Erythroblast (primary cell): ENCODE results near the gene OPRM1.

Experiments
- GATA1 ChIP-seq: IDR thresholded peaks from 2 replicates; pipeline ENCODE4 v1.6.1; 2011; ENCODE audit warnings: low read depth, mild to moderate bottlenecking, control low read depth, low read length, moderate library complexity
- POLR2A ChIP-seq: IDR thresholded peaks from 2 replicates; pipeline ENCODE4 v1.6.1; 2011; ENCODE audit warnings: mild to moderate bottlenecking, low read length

GRCh38 chr6:154010371-154010770 is 28.7 kb upstream of the OPRM1 start:
- TF ChIP-seq POLR2A (no peak), GATA1 (no peak)
